Mesothelial cell of epicardium (in vitro differentiated cells): ENCODE results near the gene FBXL14. TPM values are rescaled to one million over a fixed set of nuclear protein-coding genes. Genes with fewer than 3 reads are reported as not detected.

Experiments used
- DNase-seq, 2 experiments: peaks; one replicate each; pipeline ENCODE4 v3.0.0; 2021; ENCODE audit warnings: low spot score in 2 of 2; ENCODE audit not compliant: unreplicated experiment in 2 of 2
- H3K27ac Mint-ChIP-seq: 2 replicates; pipeline ENCODE4 v1.8.0; 2021; ENCODE audit warnings: mixed read lengths
- H3K27me3 Mint-ChIP-seq: 2 replicates; pipeline ENCODE4 v1.8.0; 2021; ENCODE audit warnings: low read depth, mixed read lengths
- H3K36me3 Mint-ChIP-seq: 2 replicates; pipeline ENCODE4 v1.8.0; 2021; ENCODE audit warnings: mixed read lengths
- H3K4me1 Mint-ChIP-seq: 2 replicates; pipeline ENCODE4 v1.8.0; 2021; ENCODE audit warnings: mixed read lengths
- H3K4me3 Mint-ChIP-seq: 2 replicates; pipeline ENCODE4 v1.8.0; 2021; ENCODE audit warnings: mild to moderate bottlenecking, moderate library complexity, mixed read lengths
- H3K9me3 Mint-ChIP-seq: 2 replicates; pipeline ENCODE4 v1.8.0; 2021; ENCODE audit warnings: mixed read lengths
- CTCF ChIP-seq: fragments of 200-600 bp; sonication (generic); IDR thresholded peaks from one replicate; pipeline ENCODE4 v1.5.0; 2021; ENCODE audit warnings: antibody characterized with exemption; ENCODE audit not compliant: unreplicated experiment
- total RNA-seq: library from RNA; stranded (reverse); gene quantifications from 3 replicates; pipeline ENCODE4 v1.2.1, GENCODE V29; 2021

FBXL14 gene
- total RNA-seq, 1 donor from 2014 or later = 14.8 TPM

DNA sequence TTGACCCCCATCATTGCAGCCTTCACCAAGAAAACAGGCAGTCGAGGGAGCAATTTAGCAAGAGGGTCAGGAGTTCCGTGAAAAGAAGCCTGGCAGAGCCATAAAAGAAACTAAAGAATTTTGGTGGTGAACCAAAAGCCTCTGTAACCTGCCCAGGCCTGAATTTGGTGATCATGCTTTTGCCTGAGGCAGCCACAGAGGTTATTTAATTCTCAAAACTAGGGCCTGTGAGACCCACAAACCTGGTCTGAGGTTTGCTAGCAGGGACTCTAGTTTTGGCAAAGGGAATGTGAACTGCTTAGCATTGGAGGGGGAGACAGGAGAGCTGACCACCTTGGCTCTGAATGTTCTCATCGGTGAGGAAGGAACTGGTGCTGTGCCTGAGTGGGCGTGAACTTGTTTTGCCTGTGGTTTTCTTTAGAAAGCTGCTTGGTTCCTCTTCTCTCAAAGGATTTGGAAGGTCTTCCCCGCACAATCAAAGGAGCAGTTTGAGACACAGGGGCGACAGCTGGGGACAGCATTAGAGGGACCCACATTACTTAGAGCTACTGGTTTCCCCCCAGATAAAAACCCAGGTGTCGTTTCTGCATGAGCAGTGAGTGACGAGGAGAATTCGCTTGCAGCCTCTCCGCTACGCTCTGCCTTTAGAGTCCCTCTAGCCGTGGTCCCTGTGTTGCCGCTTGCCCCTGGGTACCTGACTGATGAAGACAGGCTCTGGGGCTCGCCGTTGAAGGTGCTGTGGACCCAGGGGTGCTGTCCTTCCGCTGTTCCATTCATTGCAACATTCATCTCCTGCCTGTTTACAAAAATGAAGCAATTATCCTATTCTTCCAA, 22.1 kb upstream of the FBXL14 start:
- H3K27me3 Mint-ChIP-seq = no peaks in the 10 kb centered on the region
- peaks cover 8% of the 10 kb centered on the region for H3K4me1 Mint-ChIP-seq
- no peaks in the 10 kb centered on the region for H3K9me3 Mint-ChIP-seq
- H3K4me3 Mint-ChIP-seq = no peak overlapping the region
- TF ChIP-seq CTCF = no peak
- H3K27ac Mint-ChIP-seq = no peak overlapping the region
- DNase-seq = no peak
- no peaks in the 10 kb centered on the region for H3K36me3 Mint-ChIP-seq

DNA sequence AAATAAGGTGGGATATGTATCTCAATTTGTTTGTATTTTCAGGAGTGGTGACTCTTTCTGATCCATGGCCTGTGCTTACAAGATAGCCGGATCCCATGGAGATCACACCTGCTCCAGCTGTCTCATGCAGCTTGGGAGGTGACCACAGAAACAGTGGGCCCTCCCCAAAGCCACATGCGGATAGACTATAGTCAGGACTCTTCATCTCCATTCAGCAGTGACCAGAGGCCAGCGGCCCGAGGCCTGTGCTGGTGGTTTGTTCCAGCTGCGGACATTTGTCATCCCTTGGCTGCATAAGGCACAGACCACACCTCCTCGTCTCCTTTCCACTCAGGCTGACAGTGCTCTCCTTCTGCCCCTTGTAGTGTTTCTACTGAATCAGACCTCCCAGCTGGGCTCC, 20.0 kb upstream of the FBXL14 start:
- TF ChIP-seq CTCF = no peak
- Mint-ChIP-seq H3K9me3 (no peaks in the 10 kb centered on the region), H3K27me3 (no peaks in the 10 kb centered on the region), H3K4me1 (peaks cover 7% of the 10 kb centered on the region), H3K27ac (no peak overlapping the region), H3K4me3 (no peak overlapping the region), H3K36me3 (no peaks in the 10 kb centered on the region)
- no peak for DNase-seq

DNA sequence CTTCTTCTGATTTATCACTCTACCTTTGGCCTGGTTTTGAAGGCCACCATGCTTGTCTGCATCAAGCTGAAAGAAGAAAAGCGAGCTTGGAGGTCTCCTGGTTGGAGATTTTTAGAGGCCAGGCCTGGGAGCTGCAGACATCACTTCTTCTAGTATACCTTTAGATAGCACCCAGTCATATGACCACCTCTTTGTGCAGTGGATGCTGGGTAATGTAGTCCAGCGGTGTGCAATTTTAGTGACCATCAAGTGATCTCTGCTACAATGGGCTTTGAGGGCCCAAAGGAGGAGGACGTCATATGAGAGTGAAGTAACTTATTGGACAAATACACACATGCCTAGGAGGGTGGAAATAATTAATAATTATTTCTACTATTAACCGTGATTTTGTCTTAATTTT, 19.5 kb upstream of the FBXL14 start:
- no peaks in the 10 kb centered on the region for H3K9me3 Mint-ChIP-seq
- no peak overlapping the region for H3K4me3 Mint-ChIP-seq
- no peaks in the 10 kb centered on the region for H3K36me3 Mint-ChIP-seq
- H3K27me3 Mint-ChIP-seq = no peaks in the 10 kb centered on the region
- no peak overlapping the region for H3K27ac Mint-ChIP-seq
- H3K4me1 Mint-ChIP-seq = peaks cover 4% of the 10 kb centered on the region
- TF ChIP-seq CTCF = no peak
- no peak for DNase-seq

DNA sequence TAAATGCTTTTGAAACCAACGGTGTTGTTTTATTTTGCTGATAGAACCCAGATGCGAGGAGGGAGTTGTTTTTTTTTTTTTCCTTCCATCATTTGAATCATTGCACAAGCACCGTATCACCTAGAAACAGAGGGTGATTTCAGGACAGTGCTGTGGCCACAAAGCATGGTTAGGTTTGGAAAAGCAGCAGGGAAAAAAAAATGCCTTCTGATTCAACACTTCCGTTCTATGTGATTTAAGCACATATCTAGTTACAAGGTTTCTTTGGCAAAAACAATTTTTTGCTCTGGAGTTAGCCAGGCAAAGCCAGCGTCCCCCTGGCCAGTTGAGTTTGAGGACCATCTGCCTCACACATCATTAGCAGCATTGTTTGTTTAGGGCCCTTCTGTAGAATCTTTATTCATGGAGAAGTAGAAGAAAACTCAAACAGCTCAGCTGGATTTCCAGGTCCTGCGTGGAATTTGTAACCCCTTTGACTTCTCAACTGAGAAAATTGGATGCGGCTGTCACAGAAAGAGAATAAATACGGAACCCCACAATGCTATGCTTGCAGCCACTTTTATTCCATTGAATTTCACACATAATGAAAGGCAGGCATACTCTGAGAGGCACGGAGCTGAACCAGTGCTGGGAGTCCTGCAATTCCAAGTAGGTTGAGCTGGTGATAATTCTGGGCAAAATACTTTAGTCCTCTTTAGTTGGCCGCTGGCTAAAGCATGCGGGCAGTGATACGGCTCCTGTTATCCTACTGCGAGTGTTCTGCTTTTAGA, 17.6 kb upstream of the FBXL14 start:
- DNase-seq = no peak
- no peak overlapping the region for H3K4me3 Mint-ChIP-seq

DNA sequence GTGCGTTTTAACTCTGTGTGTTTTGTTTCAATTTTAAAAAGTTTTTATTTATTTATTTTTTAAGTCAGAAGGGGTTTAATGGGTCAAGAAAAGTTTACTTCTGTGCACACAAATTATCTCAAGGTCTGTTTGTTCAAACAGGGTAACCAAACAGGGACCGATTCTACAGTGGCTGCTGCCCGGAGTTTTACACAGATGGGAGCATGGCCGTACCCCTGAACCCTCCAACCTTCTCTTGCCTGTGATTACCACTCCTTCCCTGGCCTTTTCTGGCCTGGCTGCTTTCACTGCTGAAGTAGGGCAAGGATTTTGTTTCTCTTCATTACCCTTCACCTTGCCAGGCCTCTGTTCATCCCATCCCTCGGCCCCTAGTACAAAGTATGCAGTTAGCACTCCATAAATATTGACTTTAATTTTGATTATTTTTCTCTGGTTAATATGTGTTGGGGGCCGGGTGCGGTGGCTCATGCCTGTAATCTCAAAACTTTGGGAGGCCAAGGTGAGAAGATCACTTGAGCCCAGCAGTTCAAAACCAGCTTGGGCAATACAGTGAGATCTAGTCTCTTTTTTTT, 15.8 kb upstream of the FBXL14 start:
- no peak overlapping the region for H3K27ac Mint-ChIP-seq
- no peaks in the 10 kb centered on the region for H3K36me3 Mint-ChIP-seq

More for the DNA sequence above, 17.6 kb upstream of the FBXL14 start:
- Mint-ChIP-seq H3K36me3 (no peaks in the 10 kb centered on the region), H3K27me3 (no peaks in the 10 kb centered on the region), H3K27ac (no peak overlapping the region), H3K9me3 (no peaks in the 10 kb centered on the region), H3K4me1 (peaks cover 4% of the 10 kb centered on the region)
- TF ChIP-seq CTCF = no peak

More for the DNA sequence above, 15.8 kb upstream of the FBXL14 start:
- Mint-ChIP-seq H3K27me3 (no peaks in the 10 kb centered on the region), H3K4me3 (no peak overlapping the region), H3K4me1 (peaks cover 20% of the 10 kb centered on the region), H3K9me3 (no peaks in the 10 kb centered on the region)
- DNase-seq = no peak
- TF ChIP-seq CTCF = no peak
